Trophoblast cell (in vitro differentiated cells and primary cell): ENCODE data around the gene C7orf33.
A peak's percentile ranks its signal among the peaks of the same experiment; 100 is the strongest.
"Not testable (repeated sequence)": the region's sequence is repeated elsewhere in the genome, so short reads cannot be mapped to it uniquely, and the experiment has no call there.

Experiments
- DNase-seq, 2 donors: peaks; one replicate each; pipeline ENCODE4 v3.0.0-alpha.2; 2016
- H2AFZ ChIP-seq: 2 replicates; pipeline ENCODE4 v1.6.1; 2013; ENCODE audit warnings: low read length, moderate library complexity, mild to moderate bottlenecking; ENCODE audit not compliant: insufficient read depth, poor library complexity
- H2AK5ac ChIP-seq: 2 replicates; pipeline ENCODE4 v1.6.1; 2013; ENCODE audit warnings: mild to moderate bottlenecking, low read length
- H2BK120ac ChIP-seq: 2 replicates; pipeline ENCODE4 v1.6.1; 2013; ENCODE audit warnings: low read length, mild to moderate bottlenecking, moderate library complexity; ENCODE audit not compliant: insufficient read depth, poor library complexity
- H2BK12ac ChIP-seq: 2 replicates; pipeline ENCODE4 v1.6.1; 2013; ENCODE audit warnings: mild to moderate bottlenecking, low read length, moderate library complexity
- H2BK5ac ChIP-seq: 2 replicates; pipeline ENCODE4 v1.6.1; 2013; ENCODE audit warnings: low read length, low read depth, moderate library complexity, mild to moderate bottlenecking; ENCODE audit not compliant: poor library complexity
- H3K14ac ChIP-seq: 2 replicates; pipeline ENCODE4 v1.6.1; 2013; ENCODE audit warnings: mild to moderate bottlenecking, low read length
- H3K18ac ChIP-seq: 2 replicates; pipeline ENCODE4 v1.6.1; 2013; ENCODE audit warnings: mild to moderate bottlenecking, low read length
- H3K23ac ChIP-seq: 2 replicates; pipeline ENCODE4 v1.6.1; 2013; ENCODE audit warnings: low read length
- H3K27ac ChIP-seq: 2 replicates; pipeline ENCODE4 v1.5.1; 2013; ENCODE audit warnings: low read depth, mild to moderate bottlenecking, inconsistent platforms, low read length, moderate library complexity
- H3K27me3 ChIP-seq: 2 replicates; pipeline ENCODE4 v1.6.1; 2013; ENCODE audit warnings: inconsistent platforms, mild to moderate bottlenecking, low read length, moderate library complexity; ENCODE audit not compliant: insufficient read depth
- H3K36me3 ChIP-seq, 2 experiments: 1 replicate in 1 of 2; 2 replicates in 1 of 2; pipeline ENCODE4 v1.6.1; 2013; ENCODE audit warnings: low read length in 2 of 2, mild to moderate bottlenecking in 2 of 2, moderate library complexity in 1 of 2; ENCODE audit not compliant: insufficient read depth in 2 of 2, control insufficient read depth in 1 of 2
- H3K4ac ChIP-seq: 2 replicates; pipeline ENCODE4 v1.6.1; 2013; ENCODE audit warnings: low read depth, mild to moderate bottlenecking, low read length, moderate library complexity
- H3K4me1 ChIP-seq, 2 experiments: 1 replicate in 1 of 2; 2 replicates in 1 of 2; pipeline ENCODE4 v1.6.1; 2013; ENCODE audit warnings: low read length in 2 of 2, mild to moderate bottlenecking in 2 of 2, moderate library complexity in 1 of 2; ENCODE audit not compliant: insufficient read depth in 2 of 2, control insufficient read depth in 1 of 2
- H3K4me2 ChIP-seq: 2 replicates; pipeline ENCODE4 v1.6.1; 2013; ENCODE audit warnings: inconsistent platforms, mild to moderate bottlenecking, low read length, moderate library complexity
- H3K4me3 ChIP-seq: 2 replicates; pipeline ENCODE4 v1.5.1; 2013; ENCODE audit warnings: mild to moderate bottlenecking, low read depth, low read length, inconsistent platforms
- H3K79me1 ChIP-seq: one replicate; pipeline ENCODE4 v1.6.1; 2013; ENCODE audit warnings: low read length
- H3K79me2 ChIP-seq: 2 replicates; pipeline ENCODE4 v1.6.1; 2013; ENCODE audit warnings: low read length, mild to moderate bottlenecking; ENCODE audit not compliant: control insufficient read depth, insufficient read depth, poor library complexity
- H3K9ac ChIP-seq: 2 replicates; pipeline ENCODE4 v1.6.1; 2013; ENCODE audit warnings: mild to moderate bottlenecking, low read length
- H3K9me3 ChIP-seq: 2 replicates; pipeline ENCODE4 v1.6.1; 2013; ENCODE audit warnings: low read depth, mild to moderate bottlenecking, control low read depth, inconsistent platforms, low read length; ENCODE audit not compliant: insufficient read depth
- H4K12ac ChIP-seq: 2 replicates; pipeline ENCODE4 v1.6.1; 2013; ENCODE audit warnings: low read depth, mild to moderate bottlenecking, low read length, moderate library complexity
- H4K8ac ChIP-seq: 2 replicates; pipeline ENCODE4 v1.6.1; 2013; ENCODE audit warnings: low read depth, mild to moderate bottlenecking, low read length, moderate library complexity
- H4K91ac ChIP-seq: one replicate; pipeline ENCODE4 v1.6.1; 2013; ENCODE audit warnings: low read depth, mild to moderate bottlenecking, low read length, moderate library complexity
- WGBS: extraction: QIAGEN DNeasy Blood & Tissue Kit; methylation state at CpG from one replicate; pipeline ENCODE4 v1.1.7; 2013; ENCODE audit warnings: missing lambda C conversion rate; ENCODE audit not compliant: insufficient read length, insufficient coverage; ENCODE audit errors: extremely low coverage; 5-methylcytosine and 5-hydroxymethylcytosine counted together

The C7orf33 gene

DNA sequence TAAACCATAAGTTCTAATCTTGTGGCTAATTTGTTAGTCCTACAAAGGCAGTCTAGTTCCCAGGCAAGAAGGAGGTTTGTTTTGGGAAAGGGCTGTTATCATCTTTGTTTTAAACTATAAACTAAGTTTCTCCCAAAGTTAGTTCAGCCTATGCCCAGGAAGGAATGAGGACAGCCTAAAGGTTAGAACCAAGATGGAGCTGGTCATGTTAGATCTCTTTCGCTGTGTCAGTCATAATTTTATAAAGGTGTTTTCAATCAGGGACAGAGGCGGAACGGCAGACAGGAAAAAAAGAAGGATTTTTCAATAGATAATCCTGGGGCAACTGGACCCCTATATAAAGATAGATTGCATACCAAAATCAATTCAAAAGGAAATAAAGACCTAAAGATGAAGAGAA is 19.6 kb upstream of the C7orf33 start:
- H3K4me1 ChIP-seq, H3K4me2 ChIP-seq, H4K8ac ChIP-seq, H4K91ac ChIP-seq, H2BK5ac ChIP-seq, H2BK12ac ChIP-seq, H3K27me3 ChIP-seq, H3K23ac ChIP-seq, H3K27ac ChIP-seq, H4K12ac ChIP-seq, H3K79me2 ChIP-seq, H2AK5ac ChIP-seq, H3K36me3 ChIP-seq, H3K79me1 ChIP-seq, H3K4ac ChIP-seq, H3K9ac ChIP-seq, H2BK120ac ChIP-seq, H3K14ac ChIP-seq, H3K9me3 ChIP-seq, H2AFZ ChIP-seq, DNase-seq, H3K4me3 ChIP-seq, H3K18ac ChIP-seq: not testable (repeated sequence)
- no CpG with 5 or more reads among the region's 3 CpGs for WGBS

GRCh38 chr7:148571381-148571780 is 19.2 kb upstream of the C7orf33 start:
- Histone ChIP-seq H3K4me2 (no peak overlapping the region), H2BK12ac (no peak overlapping the region), H4K91ac (no peak overlapping the region), H3K27me3 (no peaks in the 10 kb centered on the region), H3K27ac (no peak overlapping the region), H3K9ac (no peak overlapping the region), H3K4ac (no peak overlapping the region), H3K79me2 (no peaks in the 10 kb centered on the region), H2BK5ac (no peak overlapping the region), H3K36me3 (no peaks in the 10 kb centered on the region), H3K4me3 (no peak overlapping the region), H3K18ac (no peak overlapping the region), H3K79me1 (peaks cover 1% of the 10 kb centered on the region), H3K4me1 (no peaks in the 10 kb centered on the region), H2BK120ac (no peak overlapping the region), H3K23ac (no peak overlapping the region), H4K12ac (no peak overlapping the region), H3K14ac (no peak overlapping the region), H4K8ac (no peak overlapping the region), H2AK5ac (no peak overlapping the region), H2AFZ (no peak overlapping the region), H3K9me3 (no peaks in the 10 kb centered on the region)
- WGBS = no CpG with 5 or more reads among the region's 9 CpGs
- DNase-seq = peak; percentile 83 to 90

- H2AFZ ChIP-seq = no peak overlapping the region
- no peak overlapping the region for H3K14ac ChIP-seq
- H4K91ac ChIP-seq = no peak overlapping the region
- no peak overlapping the region for H3K18ac ChIP-seq
- DNase-seq = peak; percentile 64
- no peaks in the 10 kb centered on the region for H3K4me1 ChIP-seq
- no peak overlapping the region for H3K4me2 ChIP-seq
- H2BK120ac ChIP-seq = no peak overlapping the region
- H3K27ac ChIP-seq = no peak overlapping the region
- H3K27me3 ChIP-seq = no peaks in the 10 kb centered on the region
- WGBS = no CpG with 5 or more reads among the region's 9 CpGs
- no peaks in the 10 kb centered on the region for H3K9me3 ChIP-seq
- H2AK5ac ChIP-seq = no peak overlapping the region
- H2BK12ac ChIP-seq = no peak overlapping the region
- H3K4ac ChIP-seq = no peak overlapping the region
- H3K36me3 ChIP-seq = no peaks in the 10 kb centered on the region
- H2BK5ac ChIP-seq = no peak overlapping the region
- H4K8ac ChIP-seq = no peak overlapping the region
- H3K79me2 ChIP-seq = no peaks in the 10 kb centered on the region
- no peak overlapping the region for H3K23ac ChIP-seq
- peak overlapping the region; percentile 18 for H3K4me3 ChIP-seq
- peaks cover 1% of the 10 kb centered on the region for H3K79me1 ChIP-seq
- H3K9ac ChIP-seq = no peak overlapping the region
- H4K12ac ChIP-seq = no peak overlapping the region
These were observed 18.5 kb upstream of the C7orf33 start for GRCh38 chr7:148572067-148572522.

DNA sequence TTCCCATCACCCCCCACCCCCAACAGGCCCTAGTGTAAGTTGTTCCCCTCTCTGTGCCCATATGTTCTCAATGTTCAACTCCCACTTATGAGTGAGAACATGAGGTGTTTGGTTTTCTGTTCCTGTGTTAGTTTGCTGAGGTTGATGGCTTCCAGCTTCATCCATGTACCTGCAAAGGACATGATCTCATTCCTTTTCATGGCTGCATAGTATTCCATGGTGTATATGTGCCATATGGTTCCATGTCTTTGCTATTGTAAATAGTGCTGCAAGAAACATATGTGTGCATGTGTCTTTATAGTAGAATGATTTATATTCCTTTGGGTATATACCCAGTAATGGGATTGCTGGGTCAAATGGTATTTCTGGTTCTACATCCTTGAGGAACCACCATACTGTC is 17.0 kb upstream of the C7orf33 start:
- not testable (repeated sequence) for H3K9ac ChIP-seq, H3K23ac ChIP-seq, H3K4me2 ChIP-seq, H3K14ac ChIP-seq, DNase-seq, H4K8ac ChIP-seq, H4K91ac ChIP-seq, H2BK120ac ChIP-seq, H2BK12ac ChIP-seq, H3K9me3 ChIP-seq, H2AFZ ChIP-seq, H3K79me1 ChIP-seq, H3K27ac ChIP-seq, H3K4ac ChIP-seq, H3K36me3 ChIP-seq, H3K18ac ChIP-seq, H3K4me1 ChIP-seq, H4K12ac ChIP-seq, H3K4me3 ChIP-seq, H3K79me2 ChIP-seq, H2BK5ac ChIP-seq, H3K27me3 ChIP-seq, H2AK5ac ChIP-seq
